HG03039 (cell line): ENCODE measurements around the gene GOT2.
"Not testable (repeated sequence)": the region's sequence is repeated elsewhere in the genome, so short reads cannot be mapped to it uniquely, and the experiment has no call there.

Source experiments
- ATAC-seq: cut with Tn5 transposase; IDR thresholded peaks from one replicate; pipeline ENCODE4 v1.9.1; 2021; ENCODE audit warnings: mild to moderate bottlenecking, moderate library complexity; ENCODE audit not compliant: unreplicated experiment

GOT2 gene

DNA sequence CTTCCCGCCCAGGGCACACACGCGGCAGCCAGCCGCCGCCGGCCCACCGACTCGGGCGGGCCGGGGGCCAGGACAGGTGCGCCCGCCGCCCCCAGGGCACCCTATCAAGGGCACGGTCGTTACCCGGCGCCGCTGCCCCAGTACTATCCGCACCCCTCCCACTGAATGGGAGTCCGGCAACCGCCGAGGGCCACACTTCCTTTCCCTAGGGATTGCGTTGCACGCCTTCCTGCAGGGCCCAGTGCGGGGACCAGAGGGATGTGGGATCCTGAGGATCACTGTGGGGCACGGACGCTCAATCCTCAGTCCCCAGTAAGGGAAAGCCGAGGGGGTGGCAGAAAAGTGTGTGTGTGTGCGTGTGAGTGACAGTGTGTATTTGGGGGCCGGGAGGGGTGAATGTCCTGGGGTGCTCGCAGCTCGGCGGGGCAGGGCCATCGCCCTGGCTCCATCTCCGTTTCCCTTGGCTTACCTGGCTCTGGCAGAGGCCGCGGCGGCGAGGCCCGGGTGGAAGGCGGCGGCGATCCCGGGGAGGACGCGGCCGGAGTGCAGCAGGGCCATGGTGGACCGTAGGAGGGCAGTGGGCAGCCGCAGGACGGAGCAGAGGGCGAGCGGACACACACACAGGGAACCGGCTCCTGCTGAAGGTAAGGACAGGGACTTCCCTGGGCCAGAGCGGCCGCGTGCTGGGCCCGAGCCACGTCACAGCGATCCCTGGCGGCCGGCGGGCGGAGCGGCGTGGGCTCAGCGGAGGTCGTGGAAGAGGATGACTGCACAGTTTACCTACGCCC, at the start of gene GOT2:
Gene GOT2 (minus strand): TSS at position 646 of the 788 bp plus-strand sequence. CDS start 88 bp downstream, at position 558.
- ATAC-seq: peak; percentile 96

DNA sequence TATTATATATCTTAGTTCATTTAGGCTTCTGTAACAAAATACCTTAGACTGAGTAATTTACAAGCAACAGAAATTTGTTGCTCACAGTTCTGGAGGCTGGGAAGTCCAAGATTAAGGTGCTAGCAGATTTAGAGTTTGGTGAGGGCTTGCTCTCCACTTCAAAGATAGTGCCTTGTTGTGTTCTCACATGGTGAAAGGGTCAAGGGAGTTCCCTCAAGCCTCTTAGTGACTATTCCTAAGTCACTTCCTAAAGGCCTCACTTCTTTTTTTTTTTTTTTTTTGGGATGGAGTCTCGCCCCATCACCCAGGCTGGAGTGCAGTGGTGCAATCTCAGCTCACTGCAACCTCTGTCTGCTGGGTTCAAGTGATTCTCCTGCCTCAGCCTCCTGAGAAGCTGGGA, 45.2 kb upstream of the GOT2 start:
- ATAC-seq: not testable (repeated sequence)

DNA sequence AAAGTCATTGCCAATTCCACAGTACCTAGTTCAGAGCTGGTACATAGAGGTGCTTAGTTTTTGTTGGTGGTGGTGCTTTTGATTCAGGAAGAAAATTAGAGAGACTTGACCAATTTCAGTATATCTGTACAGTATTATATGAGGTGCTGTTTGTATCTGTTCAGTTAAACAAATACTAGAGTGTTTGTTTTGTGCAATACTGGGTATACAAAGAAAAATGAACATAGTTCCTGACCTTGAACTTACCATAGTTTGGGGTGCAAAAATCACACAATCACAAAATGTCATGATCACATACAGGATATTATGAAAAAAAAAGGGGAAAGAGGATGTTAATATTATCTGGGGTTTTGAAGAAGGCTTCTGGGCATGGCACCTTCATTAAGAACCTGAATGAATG, 39.8 kb upstream of the GOT2 start:
- ATAC-seq: no peak

DNA sequence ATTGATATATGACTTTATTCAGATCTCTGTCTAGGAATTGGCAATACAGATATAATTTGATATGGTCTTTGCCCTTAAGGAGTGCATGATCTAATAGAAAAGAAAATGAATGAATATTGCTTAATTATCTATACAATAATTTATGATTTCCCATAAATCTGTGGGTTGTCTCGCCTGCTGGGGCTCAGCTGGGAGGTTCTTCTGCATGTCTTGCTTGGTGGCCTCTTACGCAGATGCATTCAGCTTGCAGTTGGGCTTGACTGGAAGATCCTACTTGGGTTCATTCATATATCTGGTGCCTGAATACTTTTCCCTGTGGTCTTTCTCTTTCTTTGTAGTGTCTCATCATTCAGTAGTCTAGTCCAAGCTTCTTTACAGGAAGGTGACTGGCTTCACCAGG, 34.0 kb upstream of the GOT2 start:
- ATAC-seq: no peak

DNA sequence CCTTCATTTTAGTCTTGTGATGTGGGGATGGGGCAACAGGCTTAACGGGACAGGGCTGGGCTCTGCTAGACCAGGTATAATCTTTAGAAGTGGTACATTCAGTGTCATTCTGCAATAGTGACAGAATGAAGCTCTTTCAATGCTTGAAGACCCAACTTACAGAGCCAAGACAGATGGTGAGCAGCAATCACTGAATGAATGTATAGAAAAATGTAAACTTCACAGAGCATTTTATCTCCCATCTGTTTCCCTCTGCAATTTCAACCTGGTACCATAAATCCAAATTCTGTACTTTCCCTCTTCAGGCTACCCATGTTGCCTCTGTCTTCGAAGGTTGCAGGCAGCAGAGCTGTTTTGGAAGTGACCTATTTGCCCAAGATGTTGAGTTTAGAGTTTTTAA, 33.5 kb upstream of the GOT2 start:
- ATAC-seq: no peak

DNA sequence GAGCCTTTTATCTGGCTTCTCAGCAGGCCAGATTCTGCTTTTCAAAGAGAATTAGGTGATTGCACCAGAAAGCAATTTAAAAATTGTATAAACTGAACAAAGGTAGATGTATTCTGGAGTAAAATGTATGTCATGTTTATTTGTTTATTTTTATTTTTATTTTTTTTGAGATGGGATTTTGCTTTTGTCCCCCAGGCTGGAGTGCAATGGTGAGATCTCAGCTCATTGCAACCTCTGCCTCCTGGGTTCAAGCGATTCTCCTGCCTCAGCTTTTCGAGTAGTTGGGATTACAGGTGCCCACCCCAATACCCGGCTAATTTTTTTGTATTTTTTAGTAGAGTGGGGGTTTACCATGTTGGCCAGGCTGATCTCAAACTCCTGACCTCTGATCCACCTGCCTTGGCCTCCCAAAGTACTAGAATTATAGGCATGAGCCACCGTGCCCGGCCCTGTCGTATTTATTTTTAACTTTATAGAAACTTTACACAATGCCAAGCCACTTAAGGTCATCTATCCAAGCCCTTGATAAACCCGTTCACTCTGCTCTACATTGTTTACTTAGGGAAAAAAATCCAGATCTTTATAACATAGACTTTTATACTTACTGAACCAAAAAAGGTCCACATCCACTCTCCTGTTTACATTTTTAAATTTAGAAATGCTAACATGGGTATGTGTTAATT, 22.7 kb upstream of the GOT2 start:
- no peak for ATAC-seq

DNA sequence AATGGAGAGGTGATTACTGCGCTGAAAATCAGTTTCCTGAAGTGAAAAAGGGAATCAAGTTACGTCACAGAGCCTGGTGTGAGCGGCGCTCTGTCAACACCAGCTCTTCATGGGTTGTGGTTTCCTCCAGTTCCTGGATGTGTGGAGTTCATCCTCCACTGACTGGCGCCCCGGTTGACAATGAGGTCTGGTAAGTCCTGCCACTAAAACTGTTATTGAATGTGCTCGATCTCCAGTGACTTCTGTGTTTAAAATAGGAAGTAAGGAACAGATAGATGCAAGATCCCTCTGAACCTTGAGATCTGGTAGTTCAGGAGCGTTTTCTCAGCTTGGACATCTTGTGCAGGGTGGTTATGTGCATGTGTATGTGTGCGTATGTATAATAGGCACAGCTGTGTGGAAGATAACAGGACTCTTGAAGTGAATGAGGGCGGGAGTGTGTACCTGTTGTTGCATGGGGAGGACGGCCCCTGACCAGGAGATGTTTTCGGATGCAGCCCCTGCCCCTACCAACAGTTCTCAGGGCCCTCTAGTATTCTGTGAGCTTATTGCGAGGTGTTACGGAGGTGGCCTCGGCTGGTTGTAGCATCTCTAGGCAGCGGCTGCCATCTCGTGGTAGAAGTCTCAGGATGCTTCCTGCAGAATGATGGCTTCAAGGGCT, 22.0 kb upstream of the GOT2 start:
- peak; percentile 90 for ATAC-seq

DNA sequence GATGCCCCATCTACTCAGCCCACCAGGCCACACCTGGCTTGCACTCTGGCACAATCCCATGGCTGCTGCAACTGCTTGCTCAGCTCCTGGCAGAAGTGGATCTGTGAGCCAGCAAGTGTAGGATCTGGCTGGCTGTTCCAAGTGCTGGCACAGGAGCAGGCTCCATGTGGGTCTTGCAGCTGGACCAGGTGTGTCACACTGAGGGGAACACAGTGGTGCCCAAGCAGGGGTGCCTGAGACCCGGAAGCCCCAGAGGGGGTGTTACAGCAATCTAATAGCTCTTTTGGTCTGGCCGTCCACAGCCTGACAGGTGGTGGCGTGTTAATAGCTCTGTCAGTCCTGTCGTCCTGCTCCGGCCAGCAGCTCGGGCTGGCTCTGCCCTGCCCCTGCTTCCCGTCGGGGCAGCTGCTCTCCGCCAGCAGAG, 19.6 kb upstream of the GOT2 start:
- ATAC-seq: no peak

DNA sequence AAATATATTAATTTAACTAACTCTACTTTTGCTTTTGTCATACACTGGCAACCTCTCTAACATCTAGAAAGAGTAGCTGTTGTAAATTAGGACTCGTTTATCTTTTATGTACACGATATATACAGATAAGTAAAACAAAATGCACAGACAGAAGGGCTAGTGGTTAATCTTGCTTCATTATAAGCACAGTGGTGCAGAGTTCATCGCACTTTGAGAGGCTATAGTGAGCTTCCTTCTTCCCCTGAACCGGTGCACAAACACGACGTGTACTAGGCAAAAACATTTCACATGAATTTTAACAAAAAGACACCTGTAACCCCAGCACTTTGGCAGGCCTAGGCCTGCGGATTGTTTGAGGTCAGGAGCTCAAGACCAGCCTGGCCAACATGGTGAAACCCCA, 10.4 kb upstream of the GOT2 start:
- ATAC-seq: no peak

DNA sequence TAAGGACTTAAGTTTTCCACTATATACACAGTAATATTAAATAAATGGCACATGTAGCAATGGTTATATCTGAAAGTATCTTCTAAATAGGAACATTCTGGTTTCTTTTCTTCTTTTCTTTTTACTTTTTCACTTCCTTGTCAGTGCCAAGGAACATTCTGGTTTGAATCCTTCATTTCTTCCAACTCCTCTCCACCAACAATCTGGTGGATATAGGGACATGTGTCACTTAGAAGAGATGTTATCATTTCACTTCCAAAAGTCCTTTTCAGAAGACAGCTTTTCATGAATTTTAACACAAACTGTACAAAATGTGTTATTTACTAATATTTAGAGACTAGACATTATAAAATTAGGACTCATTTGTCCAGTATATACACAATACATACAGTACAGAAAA, 7.9 kb upstream of the GOT2 start:
- ATAC-seq: no peak

DNA sequence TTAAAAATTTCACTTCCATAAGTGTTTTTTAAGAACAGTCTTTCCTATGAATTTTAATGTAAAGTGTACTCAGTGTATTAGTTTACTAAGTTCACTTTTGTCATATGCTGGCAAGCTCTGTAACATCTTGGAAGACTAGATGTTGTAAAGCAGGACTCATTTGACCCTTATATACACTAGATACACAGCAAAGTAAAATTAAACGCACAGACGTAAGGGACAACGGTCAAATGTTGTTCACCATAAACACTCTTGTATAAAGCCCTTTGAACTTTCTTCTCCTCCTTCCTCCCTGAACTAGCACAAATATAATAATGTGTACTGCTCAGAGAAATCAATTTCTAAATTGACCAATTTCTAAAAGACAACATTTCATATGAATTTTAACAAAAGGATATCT, 7.0 kb upstream of the GOT2 start:
- no peak for ATAC-seq

DNA sequence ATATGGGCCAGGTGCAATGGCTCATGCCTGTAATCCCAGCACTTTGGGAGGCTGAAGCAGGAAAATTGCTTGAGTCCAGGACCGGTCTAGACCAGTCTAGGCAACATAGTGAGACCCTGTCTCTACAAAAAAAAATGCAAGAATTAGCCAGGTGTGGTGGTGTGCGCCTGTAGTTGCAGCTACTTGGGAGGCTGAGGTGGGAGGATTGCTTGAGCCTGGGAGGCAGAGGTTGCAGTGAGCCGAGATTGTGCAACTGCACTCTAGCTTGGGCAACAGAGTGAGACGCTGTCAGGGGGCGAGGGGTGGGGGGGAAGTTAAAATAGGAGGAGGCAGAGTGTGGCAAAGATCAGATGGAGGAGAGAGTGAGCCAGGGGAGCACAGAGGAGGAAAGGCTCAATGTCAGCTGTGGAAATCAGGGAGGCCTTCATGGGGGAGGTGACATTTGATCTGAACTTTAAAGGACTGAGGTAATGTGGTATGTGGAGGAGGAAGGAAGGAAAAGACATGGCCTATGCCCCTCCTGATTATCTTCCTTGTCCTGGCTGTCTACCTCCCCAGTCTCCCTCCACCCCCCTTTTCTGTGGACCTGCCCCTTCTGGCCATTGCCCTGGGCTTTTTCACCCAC, 4.7 kb upstream of the GOT2 start:
- ATAC-seq: no peak

DNA sequence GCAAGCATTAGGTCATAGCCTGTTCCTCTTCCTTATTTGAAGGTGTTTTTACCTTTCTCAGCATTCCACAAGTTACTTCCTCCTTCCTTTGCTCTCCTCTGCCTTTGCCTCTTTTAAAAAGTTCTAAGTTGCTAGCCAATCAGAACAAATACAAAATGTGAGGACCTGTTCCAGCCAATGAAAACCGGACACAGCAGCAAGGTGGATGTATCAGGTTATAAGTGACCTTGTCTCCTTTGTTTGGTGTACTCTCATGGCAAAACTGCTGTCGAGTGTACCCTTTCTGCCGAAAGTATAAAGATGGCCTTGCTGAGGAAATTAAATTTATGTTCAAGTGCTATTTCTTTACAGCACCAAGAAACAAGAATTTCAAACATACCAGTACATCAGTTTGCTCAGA, 2.2 kb upstream of the GOT2 start:
- not testable (repeated sequence) for ATAC-seq

DNA sequence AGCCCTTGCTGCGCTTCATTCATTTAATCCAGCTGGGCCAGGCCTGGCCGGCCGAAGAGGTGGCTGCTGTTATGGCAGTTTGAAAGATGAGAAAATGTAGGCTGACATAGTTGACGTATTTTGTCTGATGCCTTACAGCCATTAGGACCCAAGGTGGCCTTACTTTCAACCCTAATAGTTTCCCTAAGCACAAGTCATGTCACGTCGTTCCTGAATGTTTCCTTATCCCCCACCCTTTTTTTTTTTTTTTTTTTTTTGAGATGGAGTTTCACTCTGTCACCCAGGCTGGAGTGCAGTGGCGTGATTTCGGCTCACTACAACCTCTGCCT, 307 bp upstream of the GOT2 start:
- ATAC-seq: no peak

DNA sequence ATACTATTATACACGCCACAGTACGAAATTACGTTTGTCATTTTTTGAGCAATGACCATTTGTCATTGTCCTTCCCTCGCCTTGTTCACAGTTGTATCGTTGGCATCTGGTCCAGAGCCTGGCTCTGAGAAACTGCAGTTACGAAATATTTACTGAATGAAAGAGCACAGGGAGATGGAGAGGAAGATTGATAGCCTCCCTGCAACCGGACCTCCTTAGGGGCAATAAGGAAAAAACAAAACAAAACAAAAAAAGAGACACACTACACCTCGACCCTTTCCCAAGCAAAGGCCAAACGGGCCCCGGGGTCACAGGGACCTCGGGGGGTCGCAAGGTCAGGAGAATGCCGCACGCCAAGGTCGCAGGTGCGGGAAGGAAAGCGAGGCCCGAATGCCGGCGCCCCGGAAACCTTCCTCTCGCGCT, 857 bp downstream of the GOT2 start:
- ATAC-seq: no peak

DNA sequence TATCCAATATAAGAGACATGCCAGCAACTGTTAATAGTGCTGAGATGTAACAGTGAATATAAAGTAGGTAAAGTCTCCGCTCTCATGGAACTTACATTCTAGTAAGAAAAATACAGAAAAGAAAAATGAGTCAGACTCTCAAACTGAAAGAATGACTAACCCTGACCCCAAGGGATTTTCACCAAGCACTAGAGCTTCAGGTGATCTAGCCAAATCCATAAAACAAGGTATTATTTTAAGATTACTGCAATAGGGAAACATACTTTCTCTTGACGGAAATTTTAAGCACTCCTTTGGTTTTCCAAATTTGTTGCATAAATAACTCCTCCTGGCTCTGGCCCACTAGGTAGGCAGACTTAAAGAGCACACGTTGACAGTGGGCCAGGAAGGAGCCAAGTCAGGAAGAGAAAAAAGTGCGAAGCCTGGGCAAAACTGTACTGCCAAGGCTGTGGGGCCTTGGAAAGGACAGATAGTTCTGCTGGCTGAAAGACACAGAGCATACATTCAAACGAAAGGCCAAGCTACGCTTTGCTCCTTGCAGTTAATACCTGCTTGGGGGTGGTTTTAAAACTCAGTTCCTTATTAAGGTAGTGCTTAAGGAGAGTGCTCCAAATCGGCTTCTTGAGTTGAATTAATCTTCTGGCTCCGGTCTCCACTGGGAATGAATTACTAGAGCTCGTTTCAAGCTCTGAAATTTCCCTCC, 1.4 kb downstream of the GOT2 start:
- peak; percentile 35 for ATAC-seq

DNA sequence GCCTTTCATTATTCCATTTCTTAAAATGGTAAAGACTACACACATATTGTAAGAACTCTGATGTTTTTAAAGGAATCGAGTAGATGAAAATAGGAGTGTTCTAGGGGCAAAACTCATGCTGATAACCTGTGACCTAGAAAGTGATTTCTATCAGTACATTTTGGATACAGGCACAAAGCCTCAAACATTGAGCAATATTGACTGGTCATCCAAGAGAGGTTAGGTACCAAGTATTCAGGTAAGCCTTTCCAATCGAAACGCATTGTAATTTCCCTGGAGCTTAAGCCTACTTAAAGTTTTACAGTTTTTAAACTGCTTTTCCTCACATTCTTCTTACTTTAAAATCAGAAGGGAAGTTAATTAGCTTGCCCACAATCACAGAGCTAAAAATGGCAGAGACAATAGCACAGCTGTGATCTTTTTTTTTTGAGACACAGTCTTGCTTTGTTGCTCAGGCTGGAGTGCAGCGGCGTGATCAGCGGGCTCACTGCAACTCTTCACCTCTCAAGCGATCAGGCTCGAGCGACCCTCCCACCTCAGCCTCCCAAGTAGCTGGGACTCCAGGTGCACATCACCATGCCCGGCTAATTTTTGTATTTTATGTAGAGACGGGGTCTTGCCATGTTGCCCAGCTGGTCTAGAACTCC, 3.3 kb downstream of the GOT2 start:
- no peak for ATAC-seq

DNA sequence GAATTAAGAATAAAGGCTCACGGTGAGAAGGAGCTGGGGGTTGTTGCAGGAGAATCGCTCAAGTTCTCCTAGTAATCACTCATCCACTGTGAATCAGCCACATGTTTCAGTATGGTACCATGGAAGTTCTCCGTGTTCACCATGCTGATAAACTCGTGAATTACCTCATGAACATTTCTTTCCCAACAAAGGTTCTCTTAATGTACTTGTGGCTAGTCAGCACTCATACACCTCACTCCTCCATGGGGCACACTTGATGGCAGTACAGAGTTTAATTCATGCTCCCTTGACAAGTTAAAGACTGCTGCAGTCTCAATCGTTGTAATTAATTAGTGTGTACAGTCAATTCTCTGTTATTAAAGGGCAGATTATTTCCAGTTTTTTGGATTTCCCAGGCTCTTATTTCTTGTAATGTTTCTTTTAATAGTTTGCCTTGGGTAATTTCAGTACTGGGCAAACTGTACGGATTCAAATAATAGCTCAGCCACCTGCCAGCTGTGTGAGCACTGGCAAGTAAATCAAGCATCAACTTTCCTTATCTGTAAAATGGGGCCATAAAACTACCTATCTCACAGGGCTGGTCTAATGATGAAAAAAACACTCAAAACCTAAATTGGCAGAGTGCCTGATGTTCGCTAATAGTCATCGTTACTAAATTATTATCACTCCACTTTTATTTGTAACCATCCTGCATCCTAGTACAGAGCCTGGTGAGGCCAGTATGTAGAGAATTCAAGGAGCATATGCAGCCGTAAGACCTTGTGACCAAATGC, 6.1 kb downstream of the GOT2 start:
- ATAC-seq: no peak

DNA sequence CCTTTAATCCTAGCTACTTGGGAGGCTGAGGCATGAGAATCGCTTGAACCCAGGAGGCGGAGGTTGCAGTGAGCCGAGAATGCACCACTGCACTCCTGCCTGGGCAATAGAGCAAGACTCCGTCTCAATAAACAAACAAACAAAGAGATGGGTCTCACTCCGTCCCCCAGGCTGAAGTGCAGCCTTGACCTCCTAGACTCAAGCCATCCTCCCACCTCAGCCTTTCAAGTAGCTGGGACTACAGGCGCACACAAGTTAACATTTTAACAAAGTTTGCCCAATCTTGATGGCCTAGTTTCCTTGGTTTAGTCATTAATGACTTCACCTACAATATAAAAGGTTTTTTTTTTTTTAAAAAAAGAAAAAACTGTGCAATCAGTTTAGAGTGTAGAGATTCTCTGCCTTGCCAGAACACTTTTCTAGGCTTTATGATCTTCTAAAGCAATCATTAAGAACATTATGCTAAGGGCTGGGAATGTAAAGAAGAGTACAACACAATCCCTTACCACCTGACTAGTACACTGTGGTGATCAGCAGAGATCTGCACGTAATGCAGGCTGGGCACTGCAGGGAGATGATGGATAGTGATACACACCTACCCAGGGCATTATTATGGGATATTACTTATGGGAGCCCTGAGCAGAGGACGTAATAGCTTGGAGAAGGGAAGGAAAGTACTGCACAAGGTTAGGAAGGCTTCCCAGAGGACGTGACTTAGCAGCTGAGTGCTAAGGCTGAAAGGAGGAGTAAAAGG, 6.9 kb downstream of the GOT2 start:
- ATAC-seq: no peak
